Neural cell (in vitro differentiated cells): ENCODE data around the gene RDH14. TPM values are rescaled to one million over a fixed set of nuclear protein-coding genes. Genes with fewer than 3 reads are reported as not detected.

Experiments
- H2AFZ ChIP-seq: fragments of 200-600, 300-800 bp; sonication (generic), shearing (Covaris generic); 2 replicates; pipeline ENCODE4 v1.6.0; 2014; ENCODE audit warnings: low read depth, mild to moderate bottlenecking, antibody characterized with exemption, low read length, moderate library complexity
- H3F3A ChIP-seq: fragments of 200-600 bp; shearing (Covaris generic); 2 replicates; pipeline ENCODE4 v1.6.1; 2016; ENCODE audit warnings: mild to moderate bottlenecking, moderate library complexity, mixed read lengths, antibody characterized with exemption, low read length; ENCODE audit not compliant: insufficient read depth, poor library complexity, severe bottlenecking
- H3K27ac ChIP-seq: fragments of 200-600, 300-800 bp; sonication (generic), shearing (Covaris generic); 2 replicates; pipeline ENCODE4 v1.5.1; 2014; ENCODE audit warnings: mild to moderate bottlenecking, low read length, moderate library complexity
- H3K27me3 ChIP-seq: fragments of 300-800, 200-600 bp; sonication (generic), shearing (Covaris generic); 2 replicates; pipeline ENCODE4 v1.6.0; 2014; ENCODE audit warnings: mild to moderate bottlenecking, low read depth, low read length, moderate library complexity; ENCODE audit not compliant: insufficient read depth
- H3K36me3 ChIP-seq: fragments of 300-800, 200-600 bp; sonication (generic), shearing (Covaris generic); 2 replicates; pipeline ENCODE4 v1.5.1; 2014; ENCODE audit warnings: mild to moderate bottlenecking, antibody characterized with exemption, low read length, moderate library complexity; ENCODE audit not compliant: insufficient read depth
- H3K4me2 ChIP-seq: fragments of 300-800, 200-600 bp; sonication (generic), shearing (Covaris generic); 2 replicates; pipeline ENCODE4 v1.6.0; 2014; ENCODE audit warnings: mild to moderate bottlenecking, low read length
- H3K4me3 ChIP-seq: fragments of 300-800, 200-600 bp; sonication (generic), shearing (Covaris generic); 2 replicates; pipeline ENCODE4 v1.5.1; 2014; ENCODE audit warnings: mild to moderate bottlenecking, low read length, moderate library complexity
- H3K79me2 ChIP-seq: fragments of 200-600 bp; shearing (Covaris generic); replicated peaks from 2 replicates; pipeline ENCODE4 v1.6.0; 2014; ENCODE audit warnings: mild to moderate bottlenecking, low read length, moderate library complexity; ENCODE audit not compliant: insufficient read depth
- H3K9ac ChIP-seq: fragments of 300-800, 200-600 bp; sonication (generic), shearing (Covaris generic); 2 replicates; pipeline ENCODE4 v1.6.1; 2016; ENCODE audit warnings: mild to moderate bottlenecking, low read length, mixed read lengths
- H3K9me2 ChIP-seq: fragments of 200-600 bp; shearing (Covaris generic); 2 replicates; pipeline ENCODE4 v1.6.1; 2016; ENCODE audit warnings: mild to moderate bottlenecking, low read length, mixed read lengths; ENCODE audit not compliant: insufficient read depth
- H3K9me3 ChIP-seq: fragments of 200-600, 300-800 bp; sonication (generic), shearing (Covaris generic); 2 replicates; pipeline ENCODE4 v1.6.1; 2016; ENCODE audit warnings: mild to moderate bottlenecking, mixed run types, low read length, moderate library complexity, mixed read lengths
- H4K20me1 ChIP-seq: fragments of 200-600 bp; shearing (Covaris generic); 2 replicates; pipeline ENCODE4 v1.6.1; 2016; ENCODE audit warnings: mild to moderate bottlenecking, mixed run types; ENCODE audit not compliant: insufficient read depth
- CTCF ChIP-seq: fragments of 450-650 bp; IDR thresholded peaks from 2 replicates; pipeline ENCODE4 v1.5.1; 2014; ENCODE audit warnings: antibody characterized with exemption, mild to moderate bottlenecking, moderate library complexity; ENCODE audit not compliant: poor library complexity, severe bottlenecking
- EP300 ChIP-seq: fragments of 450-650 bp; conservative IDR thresholded peaks from 2 replicates; pipeline ENCODE4 v1.6.1; 2014; ENCODE audit warnings: antibody characterized with exemption, mild to moderate bottlenecking, moderate library complexity; ENCODE audit not compliant: poor library complexity, severe bottlenecking
- EZH2 ChIP-seq: fragments of 200-600, 300-800 bp; shearing (Covaris generic), sonication (generic); IDR thresholded peaks from 2 replicates; pipeline ENCODE4 v1.6.1; 2014; ENCODE audit warnings: antibody characterized with exemption, low read length, borderline replicate concordance, mild to moderate bottlenecking; ENCODE audit not compliant: insufficient read depth, poor library complexity, severe bottlenecking
- MXI1 ChIP-seq: fragments of 450-650 bp; conservative IDR thresholded peaks from 2 replicates; pipeline ENCODE4 v1.6.1; 2014; ENCODE audit warnings: antibody characterized with exemption, mild to moderate bottlenecking; ENCODE audit not compliant: poor library complexity, severe bottlenecking
- POLR2AphosphoS5 ChIP-seq: IDR thresholded peaks from 2 replicates; pipeline ENCODE4 v1.6.1; 2012
- RAD21 ChIP-seq: fragments of 450-650 bp; conservative IDR thresholded peaks from 2 replicates; pipeline ENCODE4 v1.6.1; 2014; ENCODE audit warnings: antibody characterized with exemption, mild to moderate bottlenecking, moderate library complexity
- SMC3 ChIP-seq: fragments of 450-650 bp; conservative IDR thresholded peaks from 2 replicates; pipeline ENCODE4 v1.6.1; 2014; ENCODE audit warnings: antibody characterized with exemption, mild to moderate bottlenecking, moderate library complexity; ENCODE audit not compliant: poor library complexity
- TAF1 ChIP-seq: IDR thresholded peaks from 2 replicates; pipeline ENCODE4 v1.6.1; 2012; ENCODE audit warnings: low read depth
- polyA plus RNA-seq: library from polyadenylated mRNA; depleted of rRNA; stranded (reverse); fragments of >200 nt; gene quantifications from 2 replicates; pipeline ENCODE4 v1.2.3, GENCODE V29; 2014
- TF ChIP-seq, protein P1 (sequence below): IDR thresholded peaks from 2 replicates; pipeline ENCODE4 v1.6.1; 2012; ENCODE audit warnings: borderline replicate concordance

The RDH14 gene
- polyA plus RNA-seq, 1 donor from 2014 or later = 29.4 TPM

DNA sequence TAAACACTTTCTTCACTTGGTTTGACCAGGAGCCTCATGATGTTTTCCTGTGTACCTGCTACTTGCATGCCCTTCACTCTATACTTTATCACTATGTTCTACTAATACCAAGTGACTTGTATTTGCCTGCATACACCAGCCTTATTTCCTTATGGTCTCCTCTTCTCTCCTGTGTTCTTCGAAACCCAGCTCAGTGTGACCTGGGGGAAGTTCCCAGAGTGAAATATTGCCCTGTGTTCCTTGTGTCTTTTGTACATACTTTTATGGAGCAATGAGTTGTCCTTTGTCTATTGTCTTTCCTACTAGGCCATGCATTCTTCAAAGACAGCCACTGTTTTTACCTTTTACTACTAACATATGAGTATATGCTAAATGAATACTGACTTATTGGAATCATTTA, 28.3 kb upstream of the RDH14 start:
- Histone ChIP-seq H3K36me3 (no peaks in the 10 kb centered on the region), H3K9me3 (no peaks in the 10 kb centered on the region), H3K9me2 (no peaks in the 10 kb centered on the region), H3K79me2 (no peaks in the 10 kb centered on the region), H3K9ac (no peak overlapping the region), H4K20me1 (no peaks in the 10 kb centered on the region), H3F3A (no peaks in the 10 kb centered on the region), H3K27me3 (no peaks in the 10 kb centered on the region), H3K27ac (no peak overlapping the region), H2AFZ (no peak overlapping the region), H3K4me3 (no peak overlapping the region), H3K4me2 (no peak overlapping the region)
- TF ChIP-seq EZH2 (no peak), SMC3 (no peak), POLR2AphosphoS5 (no peak), EP300 (no peak), TAF1 (no peak), RAD21 (no peak), MXI1 (no peak), CTCF (no peak)
- TF ChIP-seq, protein P1, sequence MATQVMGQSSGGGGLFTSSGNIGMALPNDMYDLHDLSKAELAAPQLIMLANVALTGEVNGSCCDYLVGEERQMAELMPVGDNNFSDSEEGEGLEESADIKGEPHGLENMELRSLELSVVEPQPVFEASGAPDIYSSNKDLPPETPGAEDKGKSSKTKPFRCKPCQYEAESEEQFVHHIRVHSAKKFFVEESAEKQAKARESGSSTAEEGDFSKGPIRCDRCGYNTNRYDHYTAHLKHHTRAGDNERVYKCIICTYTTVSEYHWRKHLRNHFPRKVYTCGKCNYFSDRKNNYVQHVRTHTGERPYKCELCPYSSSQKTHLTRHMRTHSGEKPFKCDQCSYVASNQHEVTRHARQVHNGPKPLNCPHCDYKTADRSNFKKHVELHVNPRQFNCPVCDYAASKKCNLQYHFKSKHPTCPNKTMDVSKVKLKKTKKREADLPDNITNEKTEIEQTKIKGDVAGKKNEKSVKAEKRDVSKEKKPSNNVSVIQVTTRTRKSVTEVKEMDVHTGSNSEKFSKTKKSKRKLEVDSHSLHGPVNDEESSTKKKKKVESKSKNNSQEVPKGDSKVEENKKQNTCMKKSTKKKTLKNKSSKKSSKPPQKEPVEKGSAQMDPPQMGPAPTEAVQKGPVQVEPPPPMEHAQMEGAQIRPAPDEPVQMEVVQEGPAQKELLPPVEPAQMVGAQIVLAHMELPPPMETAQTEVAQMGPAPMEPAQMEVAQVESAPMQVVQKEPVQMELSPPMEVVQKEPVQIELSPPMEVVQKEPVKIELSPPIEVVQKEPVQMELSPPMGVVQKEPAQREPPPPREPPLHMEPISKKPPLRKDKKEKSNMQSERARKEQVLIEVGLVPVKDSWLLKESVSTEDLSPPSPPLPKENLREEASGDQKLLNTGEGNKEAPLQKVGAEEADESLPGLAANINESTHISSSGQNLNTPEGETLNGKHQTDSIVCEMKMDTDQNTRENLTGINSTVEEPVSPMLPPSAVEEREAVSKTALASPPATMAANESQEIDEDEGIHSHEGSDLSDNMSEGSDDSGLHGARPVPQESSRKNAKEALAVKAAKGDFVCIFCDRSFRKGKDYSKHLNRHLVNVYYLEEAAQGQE = no peak

GRCh38 chr2:18588049-18588448, 27.6 kb upstream of the RDH14 start:
- H3K36me3 ChIP-seq = no peaks in the 10 kb centered on the region
- H3K4me3 ChIP-seq = no peak overlapping the region
- TF ChIP-seq POLR2AphosphoS5 (no peak), SMC3 (no peak), EP300 (no peak), CTCF (no peak), RAD21 (no peak), TAF1 (no peak), EZH2 (no peak), MXI1 (no peak)
- TF ChIP-seq, protein P1 = no peak
- H3K9me2 ChIP-seq = no peaks in the 10 kb centered on the region
- no peaks in the 10 kb centered on the region for H3K9me3 ChIP-seq
- no peaks in the 10 kb centered on the region for H4K20me1 ChIP-seq
- no peaks in the 10 kb centered on the region for H3K27me3 ChIP-seq
- H3K9ac ChIP-seq = no peak overlapping the region
- H3K79me2 ChIP-seq = no peaks in the 10 kb centered on the region
- no peak overlapping the region for H2AFZ ChIP-seq
- H3K27ac ChIP-seq = no peak overlapping the region
- no peak overlapping the region for H3K4me2 ChIP-seq
- no peaks in the 10 kb centered on the region for H3F3A ChIP-seq
